ENCODE data around the gene RPUSD3.

The RPUSD3 gene

GRCh38 chr3:9800529-9800928 is 43.3 kb downstream of the RPUSD3 start:
- peak; percentile 23; the same call in 1 of the 2 replicates for TF ChIP-seq CTCF (IDR thresholded peaks at IDR 0.05; ENCODE audit: borderline replicate concordance, insufficient read depth, low read depth, low read length)
- no peak overlapping the region for H3K4me3 ChIP-seq (ENCODE audit: low read depth, low read length)

GRCh38 chr3:9797196-9797945 is 46.4 kb downstream of the RPUSD3 start:
- TF ChIP-seq CTCF (IDR thresholded peaks at IDR 0.05; ENCODE audit: borderline replicate concordance, insufficient read depth, low read depth, low read length), result no peak
- H3K4me3 ChIP-seq (ENCODE audit: low read depth, low read length), result no peak overlapping the region

- no peak overlapping the region for H3K4me3 ChIP-seq (ENCODE audit: low read depth, low read length)
- TF ChIP-seq CTCF (IDR thresholded peaks at IDR 0.05; ENCODE audit: borderline replicate concordance, insufficient read depth, low read depth, low read length), result no peak
Measured at GRCh38 chr3:9795207-9795606, 48.6 kb downstream of the RPUSD3 start.

- H3K4me3 ChIP-seq (ENCODE audit: low read depth, low read length), result no peak overlapping the region
- TF ChIP-seq CTCF (IDR thresholded peaks at IDR 0.05; ENCODE audit: borderline replicate concordance, insufficient read depth, low read depth, low read length), result no peak
Measured at GRCh38 chr3:9794400-9794799, 49.4 kb downstream of the RPUSD3 start.

GRCh38 chr3:9793161-9793781 is 50.5 kb downstream of the RPUSD3 start:
- TF ChIP-seq CTCF (IDR thresholded peaks at IDR 0.05; ENCODE audit: borderline replicate concordance, insufficient read depth, low read depth, low read length), result no peak
- peak overlapping the region; percentile 84 for H3K4me3 ChIP-seq (ENCODE audit: low read depth, low read length)

- TF ChIP-seq CTCF (IDR thresholded peaks at IDR 0.05; ENCODE audit: borderline replicate concordance, insufficient read depth, low read depth, low read length), result no peak
- peak within 1 kb of the TSS; percentile 84 for H3K4me3 ChIP-seq (ENCODE audit: low read depth, low read length)
Measured at GRCh38 chr3:9792405-9793160, 51.2 kb downstream of the RPUSD3 start, which contains the start of the genes ARPC4 and TADA3. TSS of gene ARPC4 (plus strand) at chr3:9793082. CDS start at chr3:9793122, 40 bp downstream. TSS of gene TADA3 (minus strand) at chr3:9792473. CDS start at chr3:9791466, 1,007 bp downstream.
